Measurements from ENCODE around the gene SLC23A2.

Gene SLC23A2

GRCh38 chr20:4966826-4967751 is 34.2 kb downstream of the SLC23A2 start:
- no peak for DNase-seq (ENCODE audit: low read depth in 3 of 3)

GRCh38 chr20:4962241-4962855 is 39.0 kb downstream of the SLC23A2 start:
- peak in 2 of 3 donors; percentile 11 to 24 for DNase-seq (ENCODE audit: low read depth in 3 of 3)

- DNase-seq (ENCODE audit: low read depth in 3 of 3) = peak in 1 of 3 donors; percentile 24
Observed at GRCh38 chr20:4961746-4962145, 39.6 kb downstream of the SLC23A2 start.

GRCh38 chr20:4959592-4959991 is 41.7 kb downstream of the SLC23A2 start:
- DNase-seq (ENCODE audit: low read depth in 3 of 3) = no peak

- DNase-seq (ENCODE audit: low read depth in 3 of 3) = no peak
Observed at GRCh38 chr20:4957939-4958362, 43.4 kb downstream of the SLC23A2 start.

GRCh38 chr20:4957187-4957586 is 44.1 kb downstream of the SLC23A2 start:
- no peak for DNase-seq (ENCODE audit: low read depth in 3 of 3)

- no peak for DNase-seq (ENCODE audit: low read depth in 3 of 3)
Observed at GRCh38 chr20:4956200-4956810, 45.0 kb downstream of the SLC23A2 start.

- DNase-seq (ENCODE audit: low read depth in 3 of 3) = no peak
Observed at GRCh38 chr20:4953881-4954280, 47.4 kb downstream of the SLC23A2 start.

- DNase-seq (ENCODE audit: low read depth in 3 of 3) = no peak
Observed at GRCh38 chr20:4952229-4952628, 49.1 kb downstream of the SLC23A2 start.

- no peak for DNase-seq (ENCODE audit: low read depth in 3 of 3)
Observed at GRCh38 chr20:4951299-4951698, 50.0 kb downstream of the SLC23A2 start.

- no peak for DNase-seq (ENCODE audit: low read depth in 3 of 3)
Observed at GRCh38 chr20:4950841-4951240, 50.5 kb downstream of the SLC23A2 start.

- DNase-seq (ENCODE audit: low read depth in 3 of 3) = no peak
Observed at GRCh38 chr20:4950437-4950836, 50.9 kb downstream of the SLC23A2 start.

- DNase-seq (ENCODE audit: low read depth in 3 of 3) = peak in 1 of 3 donors; percentile 13
Observed at GRCh38 chr20:4949833-4950178, 51.5 kb downstream of the SLC23A2 start.

- DNase-seq (ENCODE audit: low read depth in 3 of 3) = no peak
Observed at GRCh38 chr20:4947817-4948559, 53.3 kb downstream of the SLC23A2 start.

GRCh38 chr20:4946986-4947385 is 54.3 kb downstream of the SLC23A2 start:
- DNase-seq (ENCODE audit: low read depth in 3 of 3) = no peak

GRCh38 chr20:4946585-4946984 is 54.7 kb downstream of the SLC23A2 start:
- no peak for DNase-seq (ENCODE audit: low read depth in 3 of 3)

- DNase-seq (ENCODE audit: low read depth in 3 of 3) = no peak
Observed at GRCh38 chr20:4944518-4945313, 56.6 kb downstream of the SLC23A2 start.

- no peak for DNase-seq (ENCODE audit: low read depth in 3 of 3)
Observed at GRCh38 chr20:4942331-4942730, 59.0 kb downstream of the SLC23A2 start.

- no peak for DNase-seq (ENCODE audit: low read depth in 3 of 3)
Observed at GRCh38 chr20:4937407-4938319, 63.6 kb downstream of the SLC23A2 start.

- DNase-seq (ENCODE audit: low read depth in 3 of 3) = no peak
Observed at GRCh38 chr20:4936851-4937406, 64.4 kb downstream of the SLC23A2 start.

All from stimulated activated CD4-positive, alpha-beta T cell treated with anti-CD3 and anti-CD28 coated beads, TNF-alpha, amount 100 ng/mL, for 48 hours (primary cell).